Breast epithelium (tissue), 4 donors: ENCODE data around the gene GRIP1. TPM values are rescaled to one million over a fixed set of nuclear protein-coding genes. Genes with fewer than 3 reads are reported as not detected.
A peak's percentile ranks its signal among the peaks of the same experiment; 100 is the strongest.

Experiments
- DNase-seq, 2 donors: peaks; one replicate each; pipeline ENCODE4 v3.0.0-alpha.2; 2019; ENCODE audit warnings: low spot score in 2 of 2
- H3K27ac ChIP-seq, 2 donors: fragments of 200-600 bp; sonication (generic) in 1 of 2; one replicate each; pipeline ENCODE4 v1.5.1; 2016 to 2019; ENCODE audit warnings: mild to moderate bottlenecking in 1 of 2
- H3K27me3 ChIP-seq, 2 donors: fragments of 200-600 bp; sonication (generic) in 1 of 2; one replicate each; pipeline versions ENCODE4 v1.5.1 to v1.6.0; 2017 to 2019; ENCODE audit warnings: control low read depth in 1 of 2, mild to moderate bottlenecking in 1 of 2
- H3K36me3 ChIP-seq: fragments of 200-600 bp; one replicate; pipeline ENCODE4 v1.5.1; 2019
- H3K4me1 ChIP-seq, 2 donors: fragments of 200-600 bp; sonication (generic); one replicate each; pipeline ENCODE4 v1.5.1; 2016 to 2019; ENCODE audit warnings: control low read depth in 1 of 2
- H3K4me3 ChIP-seq, 3 donors: fragments of 200-600 bp; sonication (generic); 1 replicate in 2 of 3; 2 replicates in 1 of 3; pipeline ENCODE4 v1.5.1; 2016 to 2019; ENCODE audit warnings: mild to moderate bottlenecking in 3 of 3, moderate library complexity in 2 of 3
- H3K9me3 ChIP-seq, 2 donors: fragments of 200-600 bp; sonication (generic) in 1 of 2; one replicate each; pipeline ENCODE4 v1.5.1; 2016 to 2019; ENCODE audit warnings: control low read depth in 1 of 2
- POLR2A ChIP-seq: fragments of 450-650 bp; IDR thresholded peaks from one replicate; pipeline ENCODE4 v1.6.1; 2016; ENCODE audit warnings: antibody characterized with exemption, mild to moderate bottlenecking, moderate library complexity
- POLR2AphosphoS5 ChIP-seq, 3 donors: sonication (generic); formaldehyde crosslinking; IDR thresholded peaks; one replicate each; pipeline ENCODE4 v1.6.1; 2017; ENCODE audit warnings: antibody characterized with exemption in 3 of 3
- intact Hi-C: fragments of 100-400 bp; cut with DNase I; formaldehyde crosslinking; loops from one replicate; pipeline ENCODE4 v1.15.1; 2023; ENCODE audit warnings: low total_unique reads
- total RNA-seq, 3 donors: library from RNA; depleted of rRNA; stranded (reverse); fragments of >200 nt; gene quantifications; one replicate each; pipeline ENCODE4 v1.1.0, GENCODE V29; 2016
- TF ChIP-seq, protein P1 (sequence below), 3 donors: fragments of 450-650 bp; IDR thresholded peaks; one replicate each; pipeline ENCODE4 v1.5.1; 2016 to 2017; ENCODE audit warnings: antibody characterized with exemption in 3 of 3, mild to moderate bottlenecking in 3 of 3, moderate library complexity in 3 of 3

Gene GRIP1
- total RNA-seq, 3 donors from 2014 or later: 0.48 to 6.3 (median 2.9) TPM

DNA sequence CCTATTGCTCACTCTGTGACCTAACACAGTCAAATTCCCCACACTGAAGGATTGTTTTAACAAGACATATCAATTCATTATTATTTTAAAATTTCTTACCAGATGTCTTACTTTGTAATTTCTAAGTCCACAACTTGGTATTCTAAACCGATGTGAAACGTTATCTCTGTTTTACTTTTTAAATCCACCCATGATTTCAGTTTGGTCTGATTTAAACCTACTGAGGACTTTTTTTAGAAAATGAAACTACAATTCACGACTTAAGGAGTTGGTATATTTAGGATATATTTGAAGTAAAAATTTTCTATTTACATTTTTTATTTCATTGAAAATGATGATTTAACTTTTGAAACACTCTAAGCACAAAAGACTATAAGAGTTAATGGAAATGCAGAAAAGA, 35.1 kb upstream of the GRIP1 start:
- Histone ChIP-seq H3K4me3 (no peak overlapping the region), H3K36me3 (no peaks in the 10 kb centered on the region), H3K27ac (no peak overlapping the region), H3K4me1 (no peaks in the 10 kb centered on the region), H3K9me3 (no peaks in the 10 kb centered on the region), H3K27me3 (no peaks in the 10 kb centered on the region)
- intact Hi-C loops: no loop called here
- TF ChIP-seq, protein P1, sequence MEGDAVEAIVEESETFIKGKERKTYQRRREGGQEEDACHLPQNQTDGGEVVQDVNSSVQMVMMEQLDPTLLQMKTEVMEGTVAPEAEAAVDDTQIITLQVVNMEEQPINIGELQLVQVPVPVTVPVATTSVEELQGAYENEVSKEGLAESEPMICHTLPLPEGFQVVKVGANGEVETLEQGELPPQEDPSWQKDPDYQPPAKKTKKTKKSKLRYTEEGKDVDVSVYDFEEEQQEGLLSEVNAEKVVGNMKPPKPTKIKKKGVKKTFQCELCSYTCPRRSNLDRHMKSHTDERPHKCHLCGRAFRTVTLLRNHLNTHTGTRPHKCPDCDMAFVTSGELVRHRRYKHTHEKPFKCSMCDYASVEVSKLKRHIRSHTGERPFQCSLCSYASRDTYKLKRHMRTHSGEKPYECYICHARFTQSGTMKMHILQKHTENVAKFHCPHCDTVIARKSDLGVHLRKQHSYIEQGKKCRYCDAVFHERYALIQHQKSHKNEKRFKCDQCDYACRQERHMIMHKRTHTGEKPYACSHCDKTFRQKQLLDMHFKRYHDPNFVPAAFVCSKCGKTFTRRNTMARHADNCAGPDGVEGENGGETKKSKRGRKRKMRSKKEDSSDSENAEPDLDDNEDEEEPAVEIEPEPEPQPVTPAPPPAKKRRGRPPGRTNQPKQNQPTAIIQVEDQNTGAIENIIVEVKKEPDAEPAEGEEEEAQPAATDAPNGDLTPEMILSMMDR (IDR thresholded peaks at IDR 0.05): no peak
- TF ChIP-seq POLR2A: no peak
- no peak for TF ChIP-seq POLR2AphosphoS5 (IDR thresholded peaks at IDR 0.05)
- no peak for DNase-seq

DNA sequence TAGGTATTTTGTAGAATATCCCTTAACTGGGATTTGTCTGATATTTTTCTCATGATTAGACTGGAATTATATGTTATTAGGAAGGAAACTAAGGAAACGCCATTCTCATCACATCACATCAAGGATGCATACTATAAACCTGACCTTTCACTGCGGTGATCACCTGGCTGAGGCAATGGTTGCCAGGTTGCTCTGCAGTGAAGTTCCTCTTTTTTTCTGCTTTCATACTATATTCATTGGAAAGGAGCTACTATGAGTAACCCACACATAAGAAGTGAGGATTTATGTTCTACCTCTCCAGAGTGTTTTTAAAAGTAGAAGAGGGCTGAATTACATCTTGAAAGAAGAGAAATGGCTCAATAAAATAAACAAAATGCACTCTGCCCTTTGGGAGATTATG, 31.0 kb upstream of the GRIP1 start:
- H3K4me3 ChIP-seq: no peak overlapping the region
- no peaks in the 10 kb centered on the region for H3K27me3 ChIP-seq
- TF ChIP-seq POLR2AphosphoS5 (IDR thresholded peaks at IDR 0.05) (no peak), POLR2A (no peak)
- TF ChIP-seq, protein P1 (IDR thresholded peaks at IDR 0.05): no peak
- no peaks in the 10 kb centered on the region for H3K4me1 ChIP-seq
- intact Hi-C loops: no loop called here
- DNase-seq: no peak
- H3K27ac ChIP-seq: no peak overlapping the region
- no peaks in the 10 kb centered on the region for H3K9me3 ChIP-seq
- no peaks in the 10 kb centered on the region for H3K36me3 ChIP-seq

DNA sequence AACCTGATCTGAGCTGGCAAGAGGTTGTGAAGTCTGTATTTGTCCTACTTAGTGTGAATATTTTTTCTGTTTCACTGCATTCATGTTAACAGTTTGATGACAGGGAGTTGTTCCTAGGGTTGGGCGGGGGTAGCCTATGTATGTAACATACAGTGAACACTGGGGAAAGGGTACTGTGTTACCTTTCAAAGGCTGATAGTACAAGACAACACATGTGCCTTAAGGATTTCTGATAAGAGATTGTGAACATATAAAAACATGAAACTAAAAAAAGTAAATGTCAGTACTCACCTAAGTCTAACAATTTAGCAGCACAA, 30.5 kb upstream of the GRIP1 start:
- intact Hi-C loops: no loop called here
- Histone ChIP-seq H3K4me3 (no peak overlapping the region), H3K27ac (no peak overlapping the region), H3K4me1 (no peaks in the 10 kb centered on the region), H3K36me3 (no peaks in the 10 kb centered on the region), H3K9me3 (no peaks in the 10 kb centered on the region), H3K27me3 (no peaks in the 10 kb centered on the region)
- TF ChIP-seq, protein P1 (IDR thresholded peaks at IDR 0.05): no peak
- TF ChIP-seq POLR2A (no peak), POLR2AphosphoS5 (IDR thresholded peaks at IDR 0.05) (no peak)
- no peak for DNase-seq

DNA sequence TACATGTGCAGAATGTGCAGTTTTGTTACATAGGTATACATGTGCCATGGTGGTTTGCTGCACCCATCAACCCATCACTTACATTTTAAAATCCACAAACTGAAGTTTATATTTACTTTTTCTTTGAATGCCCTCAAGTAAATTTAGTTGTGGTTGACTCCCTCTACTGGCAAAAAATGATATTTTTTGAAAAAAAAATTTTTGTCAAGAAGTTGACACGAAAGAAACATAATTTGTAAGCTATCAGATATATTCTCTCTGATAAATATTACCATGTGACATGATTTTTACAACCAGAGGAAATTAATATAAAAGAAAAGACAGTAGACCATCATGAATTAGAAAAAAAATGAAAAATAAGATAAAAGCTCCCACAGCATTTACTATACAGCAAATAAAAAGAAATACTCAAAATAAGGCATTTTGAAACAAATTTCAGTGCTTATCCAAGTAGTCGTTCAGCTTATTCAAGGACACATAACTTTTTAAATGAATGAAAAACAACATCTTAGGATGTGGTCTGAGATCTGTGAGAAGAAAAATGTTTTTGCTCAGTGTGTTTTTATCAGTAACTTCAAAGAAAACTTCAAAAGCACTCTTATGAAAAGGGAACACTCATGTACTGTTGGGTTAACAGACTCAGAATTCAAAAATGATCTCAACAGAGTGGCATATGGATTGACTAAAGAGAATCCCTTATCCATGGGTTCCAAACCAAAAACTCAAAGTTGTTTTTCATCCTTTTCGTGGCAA, 30.0 kb upstream of the GRIP1 start:
- H3K27me3 ChIP-seq: no peaks in the 10 kb centered on the region
- no peaks in the 10 kb centered on the region for H3K4me1 ChIP-seq
- intact Hi-C loops: no loop called here
- no peak for DNase-seq
- no peak for TF ChIP-seq POLR2AphosphoS5 (IDR thresholded peaks at IDR 0.05)
- TF ChIP-seq, protein P1 (IDR thresholded peaks at IDR 0.05): peak in 1 of 3 donors; percentile 29
- TF ChIP-seq POLR2A: no peak
- H3K4me3 ChIP-seq: no peak overlapping the region
- no peaks in the 10 kb centered on the region for H3K9me3 ChIP-seq
- H3K27ac ChIP-seq: no peak overlapping the region
- H3K36me3 ChIP-seq: no peaks in the 10 kb centered on the region

DNA sequence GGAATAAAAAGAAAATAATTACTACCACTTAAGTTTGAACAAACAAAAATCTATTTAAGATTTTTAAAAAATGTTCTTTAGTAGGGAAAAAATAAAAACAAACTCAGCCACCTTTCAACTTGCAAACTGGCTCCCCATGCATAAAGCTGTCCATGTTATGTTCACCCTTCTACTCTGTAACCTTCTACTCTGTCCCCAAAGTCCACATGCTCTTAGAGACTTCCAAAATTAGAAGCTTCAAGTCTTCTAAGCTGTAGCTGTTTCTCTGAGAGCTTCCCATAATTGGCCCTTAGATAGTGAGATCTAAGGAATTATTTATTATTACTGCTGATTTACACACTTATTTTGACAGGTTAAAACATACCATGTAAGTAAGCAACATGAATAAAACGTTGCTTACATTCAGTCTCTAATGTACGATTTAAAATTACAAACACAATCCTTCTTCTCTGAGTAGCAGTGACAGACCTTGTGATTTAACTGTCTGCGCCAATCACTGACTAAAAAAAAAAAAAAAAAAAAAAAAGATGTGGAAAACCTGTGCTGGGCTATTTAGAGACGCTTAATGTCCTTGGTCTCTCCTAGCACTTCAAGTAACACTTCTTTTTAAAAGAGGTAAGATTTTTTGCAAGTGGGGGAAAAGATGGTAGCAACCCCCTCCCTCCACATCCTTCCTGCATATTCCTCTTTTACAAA, 28.3 kb upstream of the GRIP1 start:
- H3K4me1 ChIP-seq: no peaks in the 10 kb centered on the region
- no peak overlapping the region for H3K4me3 ChIP-seq
- H3K27me3 ChIP-seq: no peaks in the 10 kb centered on the region
- intact Hi-C loops: no loop called here
- H3K36me3 ChIP-seq: no peaks in the 10 kb centered on the region
- TF ChIP-seq, protein P1 (IDR thresholded peaks at IDR 0.05): no peak
- TF ChIP-seq POLR2A (no peak), POLR2AphosphoS5 (IDR thresholded peaks at IDR 0.05) (no peak)
- no peak for DNase-seq
- H3K9me3 ChIP-seq: no peaks in the 10 kb centered on the region
- H3K27ac ChIP-seq: no peak overlapping the region
